HG03565 (cell line): ENCODE results near the gene BNC2.

Experiments
- ATAC-seq: cut with Tn5 transposase; IDR thresholded peaks from one replicate; pipeline ENCODE4 v1.9.1; 2021; ENCODE audit warnings: mild to moderate bottlenecking, moderate library complexity; ENCODE audit not compliant: unreplicated experiment

The BNC2 gene

GRCh38 chr9:16613051-16613450 lies 257.4 kb downstream of the BNC2 start:
- no peak for ATAC-seq

- no peak for ATAC-seq
These were observed 257.8 kb downstream of the BNC2 start for GRCh38 chr9:16612627-16613026.

GRCh38 chr9:16611983-16612382 lies 258.5 kb downstream of the BNC2 start:
- no peak for ATAC-seq

GRCh38 chr9:16611001-16611400 lies 259.5 kb downstream of the BNC2 start:
- ATAC-seq, result no peak

- ATAC-seq, result no peak
These were observed 259.9 kb downstream of the BNC2 start for GRCh38 chr9:16610538-16610937.

- ATAC-seq, result no peak
These were observed 261.6 kb downstream of the BNC2 start for GRCh38 chr9:16608906-16609305.

GRCh38 chr9:16602494-16602893 lies 268.0 kb downstream of the BNC2 start:
- no peak for ATAC-seq

- ATAC-seq, result no peak
These were observed 268.5 kb downstream of the BNC2 start for GRCh38 chr9:16601991-16602390.

GRCh38 chr9:16598316-16598715 lies 272.2 kb downstream of the BNC2 start:
- no peak for ATAC-seq

GRCh38 chr9:16597136-16597535 lies 273.3 kb downstream of the BNC2 start:
- ATAC-seq, result no peak

GRCh38 chr9:16595227-16595626 lies 275.2 kb downstream of the BNC2 start:
- no peak for ATAC-seq

- no peak for ATAC-seq
These were observed 275.7 kb downstream of the BNC2 start for GRCh38 chr9:16594787-16595186.

GRCh38 chr9:16593746-16594145 lies 276.7 kb downstream of the BNC2 start:
- no peak for ATAC-seq

GRCh38 chr9:16591092-16591491 lies 279.4 kb downstream of the BNC2 start:
- ATAC-seq, result no peak

GRCh38 chr9:16585591-16585990 lies 284.9 kb downstream of the BNC2 start:
- ATAC-seq, result no peak

- no peak for ATAC-seq
These were observed 290.5 kb downstream of the BNC2 start for GRCh38 chr9:16579872-16580432.

GRCh38 chr9:16575986-16576245 lies 294.6 kb downstream of the BNC2 start:
- ATAC-seq, result no peak

GRCh38 chr9:16575142-16575985 lies 295.1 kb downstream of the BNC2 start:
- ATAC-seq, result no peak

GRCh38 chr9:16572005-16572734 lies 298.3 kb downstream of the BNC2 start:
- no peak for ATAC-seq

- no peak for ATAC-seq
These were observed 299.2 kb downstream of the BNC2 start for GRCh38 chr9:16571127-16571802.

GRCh38 chr9:16563446-16563845 lies 307.0 kb downstream of the BNC2 start:
- no peak for ATAC-seq

- ATAC-seq, result no peak
These were observed 309.3 kb downstream of the BNC2 start for GRCh38 chr9:16561121-16561520.
